A549 treated with Mapracorat at 1 μM for 4 hours (cell line): Measurements from ENCODE around the gene DYNC2LI1. TPM values are rescaled to one million over a fixed set of nuclear protein-coding genes. Genes with fewer than 3 reads are reported as not detected.

Source experiments
- total RNA-seq: library from RNA; stranded (reverse); fragments of 200-300 nt; extraction: Qiagen RNA extraction; gene quantifications from 5 replicates; pipeline ENCODE4 v1.2.3, GENCODE V29; 2022

Gene DYNC2LI1
- 14.6 to 18.3 TPM (median 16.1 TPM) in 5 replicates for total RNA-seq

DNA sequence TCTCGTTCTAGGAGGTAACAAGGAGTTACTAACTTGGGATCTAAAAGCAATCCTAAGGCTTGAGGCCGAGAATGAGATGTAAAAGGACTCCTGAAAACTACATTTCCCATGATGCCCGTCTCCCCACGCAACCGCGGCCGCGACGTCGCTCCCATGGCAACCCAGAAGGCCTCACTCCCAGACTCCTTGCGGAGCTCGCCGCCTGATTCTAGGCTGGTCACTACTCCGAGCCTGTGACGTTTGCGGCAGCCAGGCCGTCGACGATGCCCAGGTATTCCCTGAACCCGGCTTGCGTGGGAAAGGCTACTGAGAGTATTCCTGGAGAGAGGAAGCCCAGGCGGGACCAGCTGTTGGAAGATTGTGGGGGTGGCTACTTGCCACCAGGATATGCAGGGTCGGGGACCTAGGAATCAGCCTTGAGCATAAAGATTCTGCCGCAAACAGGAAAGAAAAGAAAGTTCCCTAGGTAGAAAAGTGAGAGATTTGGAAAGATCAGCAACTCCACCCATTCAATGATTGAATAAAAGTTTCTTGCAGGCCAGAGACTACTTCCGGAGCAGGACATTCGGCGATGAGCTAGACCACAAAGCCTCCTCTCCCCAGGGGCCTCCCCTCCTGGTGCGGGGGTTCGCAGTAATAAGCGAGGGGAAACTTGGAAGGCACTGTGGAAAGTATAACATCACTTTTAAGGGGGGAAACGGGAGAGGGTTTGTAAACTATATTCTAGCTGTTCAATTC is at the start of gene DYNC2LI1:
Gene DYNC2LI1, plus strand, starts transcription at position 164 of the 738 bp plus-strand sequence. Its CDS starts 100 bp downstream, at position 264.

DNA sequence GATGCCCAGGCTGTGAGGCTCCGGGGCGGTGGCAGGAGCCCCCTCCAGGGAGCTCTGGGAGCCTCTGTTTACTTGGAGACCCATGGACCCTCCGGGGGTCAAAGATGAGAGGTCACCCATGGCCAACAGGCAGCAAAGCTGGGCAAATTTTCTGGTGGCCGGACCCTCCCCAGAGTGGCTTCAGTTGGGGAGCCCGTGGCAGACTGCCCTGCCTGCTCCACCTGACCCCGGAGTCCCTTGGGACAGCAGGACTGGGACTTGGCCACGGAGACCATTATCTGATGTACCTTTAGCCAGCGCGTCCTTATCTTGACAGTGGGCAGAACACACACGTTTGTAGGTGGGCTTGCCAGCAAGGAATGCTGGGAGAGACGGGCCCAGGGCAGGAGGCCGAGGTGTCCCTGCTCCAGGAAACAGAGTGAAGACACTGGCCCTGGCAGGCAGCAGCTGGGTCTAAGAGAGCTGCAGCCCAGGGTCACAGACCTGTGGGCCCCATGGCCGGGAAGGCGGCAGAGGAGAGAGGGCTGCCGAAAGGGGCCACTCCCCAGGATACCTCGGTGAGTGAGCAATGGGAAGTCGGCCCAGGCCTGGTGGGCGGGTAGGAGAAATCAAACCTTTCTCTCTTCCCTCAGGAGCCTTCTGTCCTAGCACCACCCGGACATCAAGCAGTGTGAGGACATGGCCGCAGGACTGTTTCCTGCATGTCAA is 64.9 kb downstream of the DYNC2LI1 start, which contains the start of the genes ABCG5 and ABCG8:
Gene ABCG5, minus strand, starts transcription at position 280 of the 708 bp plus-strand sequence. Its CDS starts 160 bp downstream, at position 120.
Gene ABCG8, plus strand, starts transcription at position 412 of the 708 bp plus-strand sequence. Its CDS starts 83 bp downstream, at position 495.

Other genes with a start within 250 kb of the DYNC2LI1 start
- gene THADA, start 178.0 kb upstream of the DYNC2LI1 start, total RNA-seq: 17.6 to 27.5 TPM (median 22.4 TPM) in 5 replicates
- gene PLEKHH2, start 136.8 kb upstream of the DYNC2LI1 start, total RNA-seq: 1.4 to 2.5 TPM (median 1.7 TPM) in 5 replicates
- gene C1GALT1C1L, start 97.6 kb upstream of the DYNC2LI1 start, total RNA-seq: 2.0 to 2.5 TPM (median 2.3 TPM) in 5 replicates
- gene ABCG5, start 64.8 kb downstream of the DYNC2LI1 start, total RNA-seq: not detected in 5 replicates
- not detected in 5 replicates for gene ABCG8, start 64.9 kb downstream of the DYNC2LI1 start, total RNA-seq
- 83.2 to 106 TPM (median 97.7 TPM) in 5 replicates for gene LRPPRC, start 221.9 kb downstream of the DYNC2LI1 start, total RNA-seq